KMS-11 (cell line): Measurements from ENCODE around the gene ST14.

ENCODE experiments used
- H2AFZ ChIP-seq: fragments of 200-600 bp; sonication (generic); 2 replicates; pipeline ENCODE4 v1.6.1; 2016; ENCODE audit warnings: antibody characterized with exemption, mixed run types, low read depth
- H3K27ac ChIP-seq: fragments of 200-600 bp; sonication (generic); 2 replicates; pipeline ENCODE4 v1.6.1; 2016; ENCODE audit warnings: mild to moderate bottlenecking, mixed run types
- H3K27me3 ChIP-seq: fragments of 200-600 bp; sonication (generic); 2 replicates; pipeline ENCODE4 v1.6.1; 2017; ENCODE audit warnings: mild to moderate bottlenecking, low read depth, mixed run types, moderate library complexity; ENCODE audit not compliant: insufficient read depth
- H3K36me3 ChIP-seq: fragments of 200-600 bp; sonication (generic); 2 replicates; pipeline ENCODE4 v1.6.1; 2017; ENCODE audit warnings: mild to moderate bottlenecking, mixed run types; ENCODE audit not compliant: insufficient read depth
- H3K4me1 ChIP-seq: fragments of 200-600 bp; sonication (generic); 2 replicates; pipeline ENCODE4 v1.6.1; 2016; ENCODE audit warnings: mild to moderate bottlenecking, low read depth, mixed run types; ENCODE audit not compliant: poor library complexity, severe bottlenecking
- H3K4me2 ChIP-seq: fragments of 200-600 bp; sonication (generic); 2 replicates; pipeline ENCODE4 v1.7.0; 2016; ENCODE audit warnings: mild to moderate bottlenecking, mixed run types
- H3K4me3 ChIP-seq: fragments of 200-600 bp; sonication (generic); IDR thresholded peaks from 2 replicates; pipeline ENCODE4 v1.6.1; 2017; ENCODE audit warnings: low read depth, low read length, mixed read lengths; ENCODE audit not compliant: insufficient read depth
- H3K79me2 ChIP-seq: fragments of 200-600 bp; sonication (generic); 2 replicates; pipeline ENCODE4 v1.6.1; 2016; ENCODE audit warnings: low read depth, mixed run types; ENCODE audit not compliant: insufficient read depth
- H3K9ac ChIP-seq: fragments of 200-600 bp; sonication (generic); 2 replicates; pipeline ENCODE4 v1.6.1; 2016; ENCODE audit warnings: mild to moderate bottlenecking, mixed run types
- H4K20me1 ChIP-seq: fragments of 200-600 bp; sonication (generic); 2 replicates; pipeline ENCODE4 v1.6.1; 2016; ENCODE audit warnings: mild to moderate bottlenecking, mixed run types; ENCODE audit not compliant: insufficient read depth
- TF ChIP-seq, protein P1 (sequence below): fragments of 200-600 bp; sonication (generic); conservative IDR thresholded peaks from 2 replicates; pipeline ENCODE4 v1.6.1; 2017; ENCODE audit warnings: low read depth, mild to moderate bottlenecking, antibody characterized with exemption, low read length, moderate library complexity, mixed read lengths

Gene ST14

DNA sequence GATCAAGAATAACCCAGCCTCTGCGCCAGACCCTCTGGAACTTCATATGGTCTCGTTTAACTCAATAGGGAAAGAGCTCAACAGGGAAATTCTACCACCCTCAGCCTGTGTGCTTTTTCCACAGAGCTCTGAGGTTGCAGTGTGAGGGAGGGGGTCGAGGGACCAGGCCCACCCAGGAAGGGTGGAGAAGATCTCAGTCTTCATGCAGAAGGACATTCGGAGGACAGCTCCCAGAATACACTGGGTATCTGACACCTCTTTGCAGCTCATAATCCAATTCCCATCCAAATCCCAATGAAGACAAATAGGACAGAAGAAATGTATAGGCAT, 56.6 kb downstream of the ST14 start:
- TF ChIP-seq, protein P1, sequence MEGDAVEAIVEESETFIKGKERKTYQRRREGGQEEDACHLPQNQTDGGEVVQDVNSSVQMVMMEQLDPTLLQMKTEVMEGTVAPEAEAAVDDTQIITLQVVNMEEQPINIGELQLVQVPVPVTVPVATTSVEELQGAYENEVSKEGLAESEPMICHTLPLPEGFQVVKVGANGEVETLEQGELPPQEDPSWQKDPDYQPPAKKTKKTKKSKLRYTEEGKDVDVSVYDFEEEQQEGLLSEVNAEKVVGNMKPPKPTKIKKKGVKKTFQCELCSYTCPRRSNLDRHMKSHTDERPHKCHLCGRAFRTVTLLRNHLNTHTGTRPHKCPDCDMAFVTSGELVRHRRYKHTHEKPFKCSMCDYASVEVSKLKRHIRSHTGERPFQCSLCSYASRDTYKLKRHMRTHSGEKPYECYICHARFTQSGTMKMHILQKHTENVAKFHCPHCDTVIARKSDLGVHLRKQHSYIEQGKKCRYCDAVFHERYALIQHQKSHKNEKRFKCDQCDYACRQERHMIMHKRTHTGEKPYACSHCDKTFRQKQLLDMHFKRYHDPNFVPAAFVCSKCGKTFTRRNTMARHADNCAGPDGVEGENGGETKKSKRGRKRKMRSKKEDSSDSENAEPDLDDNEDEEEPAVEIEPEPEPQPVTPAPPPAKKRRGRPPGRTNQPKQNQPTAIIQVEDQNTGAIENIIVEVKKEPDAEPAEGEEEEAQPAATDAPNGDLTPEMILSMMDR, result no peak
- H3K4me2 ChIP-seq, result no peak overlapping the region

DNA sequence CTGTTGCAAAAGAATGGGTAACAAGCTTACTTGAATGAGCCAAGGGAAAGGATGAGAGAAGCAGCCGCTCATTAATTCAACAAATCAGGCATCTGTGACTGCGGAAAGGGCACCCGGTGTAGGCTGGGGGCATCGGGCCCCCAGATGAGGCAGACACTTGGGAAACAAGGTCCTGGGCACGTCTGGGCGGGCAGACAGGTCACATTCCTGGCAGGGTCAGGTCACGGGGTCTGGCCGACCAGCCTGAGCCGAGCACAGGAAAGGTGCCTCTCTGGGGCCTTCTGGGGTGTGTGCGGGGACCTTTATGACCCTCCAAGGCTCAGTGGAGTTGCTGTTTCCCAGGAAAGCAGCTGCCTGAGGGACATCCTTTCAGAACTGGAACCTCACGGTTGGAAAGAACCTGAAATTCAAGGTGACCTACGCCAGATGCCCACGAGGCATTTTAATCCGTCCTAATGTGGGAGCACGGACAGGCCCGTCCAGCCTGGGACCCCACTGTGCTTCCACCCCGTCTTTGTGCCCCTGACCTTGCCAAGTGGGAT, 57.1 kb downstream of the ST14 start:
- no peaks in the 10 kb centered on the region for H3K27me3 ChIP-seq
- no peaks in the 10 kb centered on the region for H4K20me1 ChIP-seq

More for the DNA sequence above, 56.6 kb downstream of the ST14 start:
- H2AFZ ChIP-seq, result no peak overlapping the region
- H3K27me3 ChIP-seq, result no peaks in the 10 kb centered on the region
- H3K9ac ChIP-seq, result no peak overlapping the region
- no peaks in the 10 kb centered on the region for H3K36me3 ChIP-seq
- H3K27ac ChIP-seq, result no peak overlapping the region
- H4K20me1 ChIP-seq, result no peaks in the 10 kb centered on the region
- H3K4me1 ChIP-seq, result peaks cover 4% of the 10 kb centered on the region
- H3K79me2 ChIP-seq, result no peaks in the 10 kb centered on the region
- H3K4me3 ChIP-seq, result no peak overlapping the region

DNA sequence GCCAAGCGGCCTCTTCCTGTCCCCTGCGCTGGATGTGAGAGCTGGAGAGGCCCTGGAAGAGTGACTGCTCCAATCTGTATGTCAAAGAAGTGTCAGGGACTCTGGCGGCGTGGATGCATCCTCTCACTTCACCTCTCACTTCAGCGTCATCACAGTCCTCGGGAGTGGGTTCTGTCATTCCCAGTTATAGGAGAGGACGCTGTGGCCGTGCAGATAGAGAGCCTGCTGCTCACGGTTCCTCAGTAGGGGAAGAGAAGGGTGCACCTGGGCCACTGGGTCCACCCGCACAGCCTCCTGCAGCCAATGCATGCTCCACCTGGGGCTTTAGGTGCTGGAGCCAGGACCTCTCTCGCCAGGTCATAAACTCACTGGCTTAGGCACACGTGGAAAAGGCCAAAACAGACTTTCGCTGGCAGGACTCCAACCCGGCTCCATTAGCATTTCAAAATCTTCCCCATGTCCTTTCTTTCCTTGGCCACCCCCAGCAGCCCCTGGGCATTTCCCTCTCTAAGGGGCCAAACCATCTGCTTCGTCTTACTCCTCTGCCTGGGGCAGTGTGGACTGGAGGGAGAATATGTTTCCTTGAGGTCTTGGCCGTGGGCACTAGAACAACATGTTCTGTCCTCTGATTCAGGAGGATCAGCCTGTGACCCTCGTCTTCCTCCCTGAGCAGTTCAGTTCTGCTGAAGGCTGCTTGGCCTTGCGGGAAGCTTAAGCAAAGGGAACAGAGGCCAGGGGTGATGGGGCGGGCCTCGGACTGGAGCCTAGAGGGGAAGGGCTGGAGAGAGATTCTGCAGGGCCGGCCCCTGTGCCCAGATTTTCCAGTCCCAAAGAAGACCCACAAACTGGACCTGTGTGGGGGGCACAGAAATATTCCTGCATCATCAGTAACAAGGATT, 57.8 kb downstream of the ST14 start:
- H2AFZ ChIP-seq, result no peak overlapping the region
- H3K4me3 ChIP-seq, result no peak overlapping the region
- no peak overlapping the region for H3K27ac ChIP-seq
- TF ChIP-seq, protein P1, result no peak
- H3K36me3 ChIP-seq, result no peaks in the 10 kb centered on the region
- no peaks in the 10 kb centered on the region for H3K79me2 ChIP-seq
- H3K27me3 ChIP-seq, result no peaks in the 10 kb centered on the region
- no peak overlapping the region for H3K4me2 ChIP-seq
- H4K20me1 ChIP-seq, result no peaks in the 10 kb centered on the region
- peaks cover 4% of the 10 kb centered on the region for H3K4me1 ChIP-seq
- no peak overlapping the region for H3K9ac ChIP-seq

More for the DNA sequence above, 57.1 kb downstream of the ST14 start:
- TF ChIP-seq, protein P1, result no peak
- Histone ChIP-seq H3K4me1 (peaks cover 4% of the 10 kb centered on the region), H3K9ac (no peak overlapping the region), H3K4me2 (no peak overlapping the region), H3K4me3 (no peak overlapping the region), H3K36me3 (no peaks in the 10 kb centered on the region), H3K79me2 (no peaks in the 10 kb centered on the region), H3K27ac (no peak overlapping the region), H2AFZ (no peak overlapping the region)

DNA sequence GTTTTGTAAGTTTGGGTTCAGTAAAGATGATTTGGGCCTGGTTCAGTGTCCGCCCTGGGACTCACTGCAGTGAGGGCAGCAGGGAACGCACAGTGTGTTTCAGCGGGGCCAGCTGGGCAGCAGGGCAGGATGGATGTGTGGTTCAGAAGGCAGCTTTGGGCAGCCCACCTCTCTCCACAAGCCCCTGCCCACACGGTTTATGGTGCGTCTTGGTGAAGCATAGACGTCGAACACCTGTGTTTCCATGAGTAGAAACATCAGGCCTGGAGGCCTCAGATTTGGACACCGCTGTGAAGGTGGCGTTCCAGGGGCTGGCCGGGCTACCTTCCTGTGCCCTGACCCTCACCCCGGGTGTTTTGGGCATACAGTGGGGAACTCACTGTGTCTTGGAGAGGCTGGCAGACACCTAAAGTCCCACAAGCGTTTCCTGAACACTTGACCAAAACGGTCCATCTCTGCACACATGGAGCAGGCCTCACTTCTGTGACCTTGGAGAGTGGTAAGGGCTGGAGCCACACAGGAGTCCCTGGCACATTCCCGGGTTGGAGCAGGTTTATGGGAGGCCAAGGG, 59.0 kb downstream of the ST14 start:
- Histone ChIP-seq H3K27ac (no peak overlapping the region), H3K4me2 (no peak overlapping the region), H3K9ac (no peak overlapping the region), H4K20me1 (no peaks in the 10 kb centered on the region), H3K79me2 (no peaks in the 10 kb centered on the region), H3K36me3 (no peaks in the 10 kb centered on the region), H3K4me3 (no peak overlapping the region), H3K4me1 (no peaks in the 10 kb centered on the region), H3K27me3 (no peaks in the 10 kb centered on the region), H2AFZ (no peak overlapping the region)
- TF ChIP-seq, protein P1, result no peak
